OCI-LY7 (cell line): ENCODE results near the gene TECTA. TPM values are rescaled to one million over a fixed set of nuclear protein-coding genes. Genes with fewer than 3 reads are reported as not detected.

ENCODE experiments used
- BruUV-seq: library from RNA; stranded (reverse); fragments of 400-500 nt; replicated peaks from 2 replicates; lab custom pipeline; 2021; lab: Mats Ljungman, UMichigan
- CTCF ChIA-PET: fragments of 300-600 bp; sonication (Branson Sonifier 250); formaldehyde crosslinking; loops from one replicate; lab custom pipeline; 2022; ENCODE audit warnings: antibody characterized with exemption; ENCODE audit not compliant: unreplicated experiment; lab: Charles Lee
- POLR2A ChIA-PET: fragments of 300-600 bp; sonication (Branson Sonifier 250); formaldehyde crosslinking; loops from one replicate; lab custom pipeline; 2022; ENCODE audit warnings: antibody characterized with exemption; lab: Charles Lee
- DNase-seq: peaks from one replicate; pipeline ENCODE4 v3.0.0-alpha.2; 2015; ENCODE audit warnings: low spot score
- H2AFZ ChIP-seq: fragments of 200-600 bp; sonication (generic), shearing (Covaris generic); 2 replicates; pipeline ENCODE4 v1.6.1; 2014; ENCODE audit warnings: mild to moderate bottlenecking, antibody characterized with exemption, low read length, moderate library complexity
- H3K27ac ChIP-seq: fragments of 200-600 bp; sonication (generic); 2 replicates; pipeline ENCODE4 v1.5.1; 2014; ENCODE audit warnings: mixed run types, low read depth, mild to moderate bottlenecking, moderate library complexity, low read length, inconsistent platforms; ENCODE audit not compliant: poor library complexity, severe bottlenecking
- H3K36me3 ChIP-seq: fragments of 200-600 bp; sonication (generic); 2 replicates; pipeline ENCODE4 v1.6.1; 2014; ENCODE audit warnings: mild to moderate bottlenecking, antibody characterized with exemption, low read length, moderate library complexity, mixed read lengths; ENCODE audit not compliant: insufficient read depth
- H3K4me1 ChIP-seq: fragments of 200-600 bp; sonication (generic); 2 replicates; pipeline ENCODE4 v1.5.1; 2014; ENCODE audit warnings: mild to moderate bottlenecking, low read length; ENCODE audit not compliant: insufficient read depth, poor library complexity, severe bottlenecking
- H3K4me2 ChIP-seq: fragments of 200-600 bp; sonication (generic); 2 replicates; pipeline ENCODE4 v1.6.1; 2014; ENCODE audit warnings: mild to moderate bottlenecking, low read length
- H3K4me3 ChIP-seq: fragments of 200-600 bp; sonication (generic); 2 replicates; pipeline ENCODE4 v1.5.1; 2014; ENCODE audit warnings: mild to moderate bottlenecking, low read depth, low read length; ENCODE audit not compliant: poor library complexity, severe bottlenecking
- H3K79me2 ChIP-seq: fragments of 200-600 bp; sonication (generic); 2 replicates; pipeline ENCODE4 v1.6.1; 2016; ENCODE audit warnings: low read depth, mild to moderate bottlenecking, low read length, moderate library complexity, mixed read lengths; ENCODE audit not compliant: insufficient read depth
- H3K9me2 ChIP-seq: fragments of 200-600 bp; sonication (generic); 2 replicates; pipeline ENCODE4 v1.6.1; 2016; ENCODE audit warnings: mild to moderate bottlenecking, low read length, mixed read lengths; ENCODE audit not compliant: insufficient read depth
- H3K9me3 ChIP-seq: fragments of 200-600 bp; sonication (generic); 2 replicates; pipeline ENCODE4 v1.6.1; 2014; ENCODE audit warnings: mild to moderate bottlenecking, mixed run types, low read length, mixed read lengths
- H4K20me1 ChIP-seq: fragments of 200-600 bp; sonication (generic); 2 replicates; pipeline ENCODE4 v1.6.1; 2014; ENCODE audit warnings: mild to moderate bottlenecking, antibody characterized with exemption, low read length, moderate library complexity, mixed read lengths; ENCODE audit not compliant: insufficient read depth
- EZH2phosphoT487 ChIP-seq: fragments of 200-600 bp; sonication (generic); IDR thresholded peaks from 2 replicates; pipeline ENCODE4 v1.6.1; 2018; ENCODE audit warnings: low read depth, borderline replicate concordance, mild to moderate bottlenecking, mixed run types, antibody characterized with exemption, low read length, moderate library complexity, mixed read lengths
- intact Hi-C: fragments of 100-400 bp; cut with micrococcal nuclease; formaldehyde crosslinking; loops from one replicate; pipeline ENCODE4 v1.10.0; 2022; ENCODE audit not compliant: unreplicated experiment
- total RNA-seq, 2 experiments: library from RNA; depleted of rRNA in 1 of 2; stranded (reverse); fragments of >200 nt in 1 of 2; shearing (Covaris generic) in 1 of 2; gene quantifications; 2 replicates each; pipeline ENCODE4 v1.2.3, GENCODE V29; 2014 to 2022
- TF ChIP-seq, protein P1 (sequence below): fragments of 200-600 bp; sonication (generic); conservative IDR thresholded peaks from 2 replicates; pipeline ENCODE4 v1.5.1; 2014; ENCODE audit warnings: mild to moderate bottlenecking, antibody characterized with exemption, low read length, moderate library complexity, mixed read lengths

TECTA gene
- total RNA-seq, 2 experiments from 2014 or later = 0.32 to 0.48 TPM

DNA sequence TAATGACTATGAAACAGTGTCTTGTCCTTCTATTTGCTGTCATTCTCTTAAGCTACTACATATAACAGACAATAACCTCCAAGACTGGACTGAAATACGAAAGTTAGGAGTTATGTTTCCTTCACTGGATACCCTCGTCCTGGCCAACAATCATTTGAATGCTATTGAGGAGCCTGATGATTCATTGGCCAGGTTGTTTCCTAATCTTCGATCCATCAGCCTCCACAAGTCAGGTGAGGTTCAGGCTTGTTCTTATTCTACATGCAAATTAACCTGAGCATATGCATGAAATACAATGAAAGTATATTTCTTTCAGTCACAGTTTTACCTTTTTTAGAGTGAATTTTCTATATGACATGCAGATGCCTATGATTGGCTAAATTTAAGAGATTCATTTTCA, 46.0 kb upstream of the TECTA start:
- Histone ChIP-seq H3K27ac (no peak overlapping the region), H3K79me2 (no peaks in the 10 kb centered on the region), H2AFZ (no peak overlapping the region), H4K20me1 (no peaks in the 10 kb centered on the region), H3K9me3 (no peaks in the 10 kb centered on the region), H3K4me2 (no peak overlapping the region), H3K36me3 (peaks cover 37% of the 10 kb centered on the region), H3K4me1 (no peaks in the 10 kb centered on the region), H3K9me2 (no peaks in the 10 kb centered on the region), H3K4me3 (no peak overlapping the region)
- POLR2A ChIA-PET = interaction anchor here (0.8 kb wide), 1 partner anchor 40 kb away, joined by 6 read pairs; no protein-coding TSS in a partner anchor
- no peak for TF ChIP-seq EZH2phosphoT487
- TF ChIP-seq, protein P1, sequence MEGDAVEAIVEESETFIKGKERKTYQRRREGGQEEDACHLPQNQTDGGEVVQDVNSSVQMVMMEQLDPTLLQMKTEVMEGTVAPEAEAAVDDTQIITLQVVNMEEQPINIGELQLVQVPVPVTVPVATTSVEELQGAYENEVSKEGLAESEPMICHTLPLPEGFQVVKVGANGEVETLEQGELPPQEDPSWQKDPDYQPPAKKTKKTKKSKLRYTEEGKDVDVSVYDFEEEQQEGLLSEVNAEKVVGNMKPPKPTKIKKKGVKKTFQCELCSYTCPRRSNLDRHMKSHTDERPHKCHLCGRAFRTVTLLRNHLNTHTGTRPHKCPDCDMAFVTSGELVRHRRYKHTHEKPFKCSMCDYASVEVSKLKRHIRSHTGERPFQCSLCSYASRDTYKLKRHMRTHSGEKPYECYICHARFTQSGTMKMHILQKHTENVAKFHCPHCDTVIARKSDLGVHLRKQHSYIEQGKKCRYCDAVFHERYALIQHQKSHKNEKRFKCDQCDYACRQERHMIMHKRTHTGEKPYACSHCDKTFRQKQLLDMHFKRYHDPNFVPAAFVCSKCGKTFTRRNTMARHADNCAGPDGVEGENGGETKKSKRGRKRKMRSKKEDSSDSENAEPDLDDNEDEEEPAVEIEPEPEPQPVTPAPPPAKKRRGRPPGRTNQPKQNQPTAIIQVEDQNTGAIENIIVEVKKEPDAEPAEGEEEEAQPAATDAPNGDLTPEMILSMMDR = no peak
- CTCF ChIA-PET = no interaction called here
- intact Hi-C loops = loop anchor here (5.0 kb wide), 1 partner anchor 1372 kb away; no protein-coding TSS in a partner anchor
- BruUV-seq = no TSS peak
- DNase-seq = no peak

- H3K79me2 ChIP-seq = no peaks in the 10 kb centered on the region
- no peaks in the 10 kb centered on the region for H3K9me3 ChIP-seq
- no peak overlapping the region for H2AFZ ChIP-seq
- DNase-seq = no peak
- H3K9me2 ChIP-seq = no peaks in the 10 kb centered on the region
- no peaks in the 10 kb centered on the region for H4K20me1 ChIP-seq
- ChIA-PET CTCF (no interaction called here), POLR2A (interaction anchor here (1.0 to 2.3 kb wide), 2 partner anchors 9 to 16 kb away, joined by 3 to 10 read pairs; no protein-coding TSS in a partner anchor)
- TF ChIP-seq EZH2phosphoT487 = no peak
- TF ChIP-seq, protein P1 = no peak
- H3K36me3 ChIP-seq = peaks cover 42% of the 10 kb centered on the region
- H3K27ac ChIP-seq = no peak overlapping the region
- no peak overlapping the region for H3K4me2 ChIP-seq
- intact Hi-C loops = loop anchor here (5.0 kb wide), 1 partner anchor 1369 kb away; no protein-coding TSS in a partner anchor
- BruUV-seq = no TSS peak
- H3K4me3 ChIP-seq = no peak overlapping the region
- no peaks in the 10 kb centered on the region for H3K4me1 ChIP-seq
These were observed 43.1 kb upstream of the TECTA start for GRCh38 chr11:121057922-121058321.

- Histone ChIP-seq H4K20me1 (no peaks in the 10 kb centered on the region), H3K9me2 (no peaks in the 10 kb centered on the region), H3K36me3 (peaks cover 37% of the 10 kb centered on the region), H2AFZ (no peak overlapping the region), H3K4me1 (no peaks in the 10 kb centered on the region), H3K27ac (no peak overlapping the region), H3K9me3 (no peaks in the 10 kb centered on the region; the same call in 1 of the 2 replicates), H3K4me3 (no peak overlapping the region), H3K79me2 (no peaks in the 10 kb centered on the region), H3K4me2 (no peak overlapping the region)
- intact Hi-C loops = loop anchor here (5.0 kb wide), 1 partner anchor 1368 kb away; no protein-coding TSS in a partner anchor
- no peak for DNase-seq
- TF ChIP-seq, protein P1 = no peak
- TF ChIP-seq EZH2phosphoT487 = no peak
- POLR2A ChIA-PET = interaction anchor here (0.8 kb wide), 1 partner anchor 21 kb away, joined by 3 read pairs; no protein-coding TSS in a partner anchor
- no TSS peak for BruUV-seq
- CTCF ChIA-PET = no interaction called here
These were observed 42.1 kb upstream of the TECTA start for GRCh38 chr11:121058941-121059340.
